IPS-NIHi11 (cell line): Measurements from ENCODE around the gene STK11.
A peak's percentile ranks its signal among the peaks of the same experiment; 100 is the strongest.
"Not testable (repeated sequence)": the region's sequence is repeated elsewhere in the genome, so short reads cannot be mapped to it uniquely, and the experiment has no call there.

Source experiments
- DNase-seq: peaks from one replicate; pipeline ENCODE4 v3.0.0; 2012; ENCODE audit warnings: mixed read lengths, low spot score

STK11 gene

DNA sequence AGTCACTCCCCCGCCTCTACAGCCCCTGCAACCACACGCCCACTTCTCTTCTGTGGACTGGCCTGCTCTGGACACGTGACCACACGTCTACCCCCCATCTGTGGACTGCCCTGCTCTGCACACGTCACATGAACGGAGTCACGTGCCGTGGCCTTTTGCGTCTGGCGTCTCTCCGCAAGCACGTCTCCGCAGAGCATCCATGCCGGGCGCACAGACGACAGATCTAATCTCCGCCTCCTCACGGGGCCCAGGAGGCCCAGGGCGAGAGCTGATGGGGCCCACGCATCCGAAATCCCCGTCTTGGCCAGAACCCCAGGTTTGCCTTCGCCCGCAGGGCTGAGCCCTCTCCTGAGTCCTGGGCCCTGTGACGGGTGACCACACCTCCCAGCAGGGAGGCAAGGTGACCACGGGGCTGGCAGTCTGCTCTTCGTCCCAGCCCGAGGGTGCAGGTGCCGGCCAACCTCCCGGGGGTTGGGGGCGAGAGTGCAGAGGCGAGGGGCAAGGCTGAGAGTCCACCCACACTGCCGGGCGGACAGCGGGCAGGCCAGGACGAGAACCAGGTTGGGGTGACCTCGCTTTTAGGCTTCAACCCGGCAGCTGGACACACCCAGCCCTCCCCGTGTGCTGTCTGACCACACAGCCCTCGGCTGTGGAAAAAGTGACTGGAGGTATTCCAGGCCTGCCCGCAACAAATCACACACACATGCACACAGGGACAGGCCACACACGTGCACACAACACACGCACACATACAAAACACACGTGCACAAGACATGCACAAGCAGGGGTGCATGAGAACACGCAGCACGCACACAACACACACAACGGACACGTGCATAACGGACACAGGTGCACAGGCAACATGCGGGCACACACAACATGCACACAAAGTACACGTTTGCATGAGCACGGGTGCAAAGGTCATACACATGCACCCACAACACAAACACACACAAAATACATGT, 35.4 kb upstream of the STK11 start:
- DNase-seq = peak; percentile 12

DNA sequence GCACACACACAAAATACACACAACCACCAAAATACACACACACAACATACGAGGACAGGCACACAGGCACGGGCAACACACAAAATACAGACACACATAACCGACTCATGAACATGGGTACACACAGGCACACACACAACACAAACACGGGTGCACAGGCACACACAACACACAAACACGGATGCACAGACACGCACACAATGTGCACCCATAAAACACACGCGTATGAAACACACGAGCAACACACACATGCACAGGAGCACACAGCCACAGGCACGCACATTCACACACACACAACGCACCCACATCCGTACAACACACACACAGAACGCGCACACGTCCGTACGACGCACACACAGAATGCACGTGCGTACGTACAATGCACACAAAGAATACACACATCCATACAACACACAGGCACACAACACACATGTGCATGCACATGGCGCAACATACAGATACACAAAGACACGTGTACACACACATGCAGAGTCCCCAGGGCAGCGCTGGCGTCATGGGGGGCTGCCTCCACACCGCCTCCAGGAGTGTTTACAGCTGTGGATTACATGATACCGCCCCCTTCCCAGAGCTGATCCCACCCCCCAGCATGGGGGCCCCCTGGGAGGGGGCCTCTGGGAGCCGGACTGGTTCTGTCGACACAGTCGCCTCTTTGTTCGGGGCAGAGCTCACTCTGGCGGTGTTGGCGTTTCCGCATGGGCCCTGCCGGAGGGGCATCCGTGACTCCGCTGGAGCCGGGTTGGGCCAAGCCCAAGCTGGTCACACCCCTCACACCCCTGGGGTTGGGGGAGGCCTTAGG, 34.4 kb upstream of the STK11 start:
- DNase-seq = no peak

DNA sequence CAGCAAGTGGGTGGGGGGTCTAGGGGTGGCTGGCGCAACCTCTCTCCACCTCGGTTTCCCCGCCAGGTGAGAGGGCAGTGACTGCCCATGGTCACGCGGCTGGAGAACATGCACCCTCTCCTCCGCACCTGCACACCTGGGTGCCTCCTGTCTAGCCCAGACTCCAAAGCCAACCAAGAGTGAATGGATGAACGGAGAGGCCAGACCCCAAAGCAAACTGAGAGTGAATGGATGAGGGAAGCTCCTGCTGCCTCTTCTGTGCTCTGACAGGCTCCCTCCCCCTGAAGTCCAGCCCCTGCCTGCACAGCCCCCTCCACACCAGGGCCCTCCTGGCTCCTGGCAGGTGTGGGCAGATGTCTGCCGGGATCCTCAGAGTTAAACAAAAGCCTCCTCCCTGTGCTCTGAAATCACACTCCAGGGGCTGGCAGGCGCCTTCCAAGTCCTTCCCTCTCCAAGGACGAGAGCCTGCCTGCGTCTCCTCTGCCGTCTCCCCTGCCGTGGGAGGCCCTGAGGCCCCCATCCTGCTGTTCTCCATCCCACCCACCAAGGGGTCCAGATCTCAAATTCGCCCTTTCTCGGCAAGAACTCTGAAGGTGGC, 33.7 kb upstream of the STK11 start:
- peak; percentile 28 for DNase-seq

DNA sequence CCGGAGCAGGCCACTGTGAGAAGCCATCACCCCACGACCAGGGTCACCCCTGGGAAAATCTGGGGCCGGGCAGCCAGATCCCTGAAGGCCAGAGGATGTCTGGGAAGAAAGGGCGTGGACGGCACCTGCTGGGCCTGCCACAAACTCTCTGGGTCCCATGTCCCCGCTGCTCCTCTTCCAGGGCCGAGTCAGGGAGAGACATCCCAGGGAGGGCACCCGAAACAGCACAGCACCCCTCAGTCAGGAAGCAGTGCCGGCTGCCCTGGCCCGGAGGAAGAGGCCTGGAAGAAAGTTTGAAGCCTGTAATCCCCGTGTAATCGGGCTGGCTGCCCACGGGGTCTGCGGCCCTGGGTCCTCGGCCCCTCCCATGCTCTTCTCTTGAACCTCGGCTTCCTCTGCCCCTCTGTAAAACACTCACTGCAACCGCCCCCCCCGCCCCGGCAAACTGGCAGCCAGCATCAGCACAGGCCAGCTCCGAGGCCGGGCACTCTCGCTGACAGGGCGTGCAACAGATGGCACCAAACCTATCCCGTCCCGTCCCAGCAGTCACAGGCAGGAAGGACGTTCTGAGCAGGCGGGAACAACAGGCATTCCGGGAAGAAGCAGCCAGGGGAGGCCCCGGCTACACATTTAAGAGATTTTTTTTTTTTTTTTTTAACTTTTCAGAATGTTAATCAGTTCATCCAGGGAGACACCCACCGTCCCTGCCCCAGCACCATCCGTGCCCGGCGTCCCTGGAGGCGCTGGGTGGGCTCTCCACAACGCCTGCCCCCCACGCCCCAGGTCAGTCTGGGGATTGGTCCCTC, 33.0 kb upstream of the STK11 start:
- peak; percentile 46 for DNase-seq

DNA sequence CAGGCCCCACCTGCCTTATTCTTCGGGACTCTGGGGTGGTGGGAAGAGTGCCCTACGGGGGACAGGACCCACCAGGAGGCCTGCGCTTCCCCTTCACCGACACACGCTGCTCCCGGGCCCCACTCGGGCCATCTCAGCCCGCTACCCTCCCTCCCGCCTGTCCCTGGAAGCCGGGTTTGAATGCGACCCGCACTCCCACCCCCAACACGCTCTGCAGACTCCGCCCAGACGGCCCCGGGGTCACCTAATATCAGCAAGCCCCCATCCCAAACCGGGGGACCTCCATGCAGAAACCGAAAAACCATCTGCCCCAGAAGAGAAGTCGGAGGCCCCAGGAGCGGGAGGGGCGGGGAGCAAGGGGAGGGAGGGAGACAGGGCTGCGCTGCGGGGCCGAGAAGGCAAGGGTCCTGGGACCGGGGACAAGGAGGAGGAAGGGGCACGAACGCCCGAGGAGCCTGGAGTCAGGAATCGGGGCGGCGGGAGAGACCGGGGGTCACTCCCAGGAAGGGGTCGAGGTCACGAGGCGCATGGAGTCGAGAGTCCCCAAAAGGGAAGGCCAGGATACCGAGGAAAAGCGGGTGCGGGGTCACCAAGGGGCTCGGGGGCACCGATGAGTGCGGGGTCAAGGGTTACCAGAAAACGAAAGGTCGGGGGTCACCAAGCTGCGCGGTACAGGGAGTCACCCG, 32.3 kb upstream of the STK11 start:
- peak; percentile 37 for DNase-seq

DNA sequence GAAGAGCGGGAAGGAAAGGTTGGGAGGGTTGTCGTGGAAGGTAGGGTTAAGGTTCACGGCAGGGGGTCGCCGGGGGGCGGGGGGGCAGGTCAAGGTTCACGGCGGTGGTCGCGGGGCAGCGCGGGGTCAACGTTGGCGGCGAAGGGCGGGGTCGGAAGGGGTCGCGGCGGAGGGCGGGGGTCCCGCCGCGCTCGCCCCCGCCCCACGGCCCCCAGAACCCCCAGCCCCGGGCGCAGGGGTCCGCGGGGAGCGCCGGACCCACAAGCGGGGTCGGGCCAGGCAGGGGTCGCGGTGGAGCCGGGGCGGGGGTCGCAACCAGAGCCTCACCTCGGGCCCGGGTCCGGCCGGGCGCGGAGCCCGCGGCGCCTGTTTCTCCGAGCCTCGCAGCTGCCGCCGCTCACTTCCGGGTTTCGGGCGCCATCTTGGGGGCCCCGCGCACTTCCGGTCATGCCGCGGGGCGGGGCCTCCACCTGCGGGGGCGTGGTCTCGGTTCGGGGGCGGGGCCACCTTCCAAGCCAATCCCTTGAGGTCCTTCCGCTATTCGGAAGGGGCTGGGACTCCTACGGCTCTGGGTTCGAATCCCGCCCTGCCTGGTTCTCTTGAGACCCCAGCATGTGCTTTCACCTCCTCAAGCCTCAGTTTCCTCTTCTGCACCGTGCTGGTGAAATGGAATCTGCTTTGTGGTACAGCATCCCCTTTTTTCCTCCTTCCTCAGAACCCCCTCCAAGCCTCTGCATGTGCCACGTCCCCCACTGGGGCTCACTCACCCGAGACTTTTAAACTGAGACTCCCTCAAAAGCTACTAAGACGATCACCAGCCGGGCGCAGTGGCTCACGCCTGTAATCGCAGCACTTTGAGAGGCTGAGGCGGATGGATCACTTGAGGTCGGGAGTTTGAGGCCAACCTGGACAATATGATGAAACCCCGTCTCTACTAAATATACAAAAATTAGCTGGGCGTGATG, 31.5 kb upstream of the STK11 start, which contains the start of gene SBNO2:
SBNO2 (minus strand) TSS at position 424 of the 965 bp plus-strand sequence. CDS start 19,992 bp downstream, outside the sequence.
- peak; percentile 99 for DNase-seq

DNA sequence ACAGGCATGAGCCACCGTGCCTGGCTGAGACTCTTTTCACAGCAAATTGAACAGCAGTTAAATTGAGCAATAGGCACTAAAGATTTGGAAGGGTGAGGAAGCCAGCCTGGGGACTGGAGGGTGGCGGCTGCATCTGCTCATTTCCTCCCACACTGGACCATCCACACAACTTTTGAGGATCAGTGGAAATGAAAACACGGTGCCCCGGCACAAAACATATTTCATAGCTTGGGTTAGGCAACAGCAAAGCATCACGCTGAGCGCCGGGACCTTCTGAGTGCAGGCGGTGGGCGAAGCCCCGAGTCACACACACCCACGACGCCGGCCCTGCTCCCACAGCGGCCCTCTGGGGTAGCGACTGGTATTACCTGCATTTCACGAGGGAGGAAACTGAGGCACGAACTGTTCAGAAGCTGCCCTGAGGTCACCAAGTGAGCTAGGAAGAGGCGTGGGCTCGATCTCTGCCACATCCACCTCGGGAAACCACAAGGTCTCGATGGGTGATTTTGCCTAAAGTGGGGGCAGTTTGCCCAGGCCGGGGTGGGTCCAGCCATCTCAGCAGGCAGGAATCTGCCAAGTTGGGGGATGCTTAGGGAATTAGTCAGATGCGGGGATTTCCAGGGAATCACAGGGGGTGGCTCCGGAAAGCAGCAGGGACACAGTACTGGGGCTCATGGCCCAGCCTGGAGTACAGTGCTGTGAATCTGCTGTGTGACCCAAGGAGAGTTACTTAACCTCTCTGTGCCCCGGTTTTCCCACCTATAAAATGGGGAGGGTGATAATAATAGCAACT, 28.1 kb upstream of the STK11 start:
- no peak for DNase-seq

DNA sequence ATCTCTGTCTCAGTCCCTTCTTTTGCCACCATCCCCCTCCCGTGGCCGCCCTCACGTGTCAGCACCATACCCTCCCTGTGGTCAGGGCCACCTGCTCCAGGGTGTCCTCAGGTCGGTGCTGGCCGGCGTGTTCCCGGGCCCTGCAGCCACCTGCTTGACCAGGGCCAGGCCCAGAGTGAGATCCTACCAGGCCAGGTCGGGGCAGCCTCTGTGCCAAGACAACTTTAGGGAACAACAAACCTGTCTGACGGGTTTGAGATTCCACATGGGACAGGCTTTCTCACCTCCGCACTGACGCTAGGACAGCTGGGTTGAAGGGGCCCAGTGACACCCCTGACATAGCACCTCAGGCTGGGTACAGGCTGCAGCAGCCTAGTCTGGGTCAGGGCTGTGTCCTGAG, 24.0 kb upstream of the STK11 start:
- DNase-seq = peak; percentile 41

DNA sequence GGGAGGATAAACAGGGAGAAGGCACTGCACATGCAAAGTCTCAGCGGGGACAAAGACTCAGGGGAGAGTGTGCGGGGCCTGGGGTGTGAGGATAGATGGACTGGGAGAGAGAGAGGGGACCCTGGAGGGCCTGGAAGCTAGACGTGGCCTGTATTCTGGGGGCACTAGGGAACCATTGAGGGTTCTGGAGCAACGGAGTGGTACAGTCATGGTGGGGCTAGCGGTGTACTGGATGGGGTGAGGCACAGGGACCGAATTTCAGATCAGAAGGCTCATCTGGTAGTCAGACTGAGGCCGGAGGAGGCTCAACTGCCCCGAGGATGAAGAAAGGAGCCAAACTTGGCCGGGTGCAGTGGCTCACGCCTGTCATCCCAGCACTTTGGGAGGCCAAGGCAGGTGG, 23.5 kb upstream of the STK11 start:
- DNase-seq = no peak

DNA sequence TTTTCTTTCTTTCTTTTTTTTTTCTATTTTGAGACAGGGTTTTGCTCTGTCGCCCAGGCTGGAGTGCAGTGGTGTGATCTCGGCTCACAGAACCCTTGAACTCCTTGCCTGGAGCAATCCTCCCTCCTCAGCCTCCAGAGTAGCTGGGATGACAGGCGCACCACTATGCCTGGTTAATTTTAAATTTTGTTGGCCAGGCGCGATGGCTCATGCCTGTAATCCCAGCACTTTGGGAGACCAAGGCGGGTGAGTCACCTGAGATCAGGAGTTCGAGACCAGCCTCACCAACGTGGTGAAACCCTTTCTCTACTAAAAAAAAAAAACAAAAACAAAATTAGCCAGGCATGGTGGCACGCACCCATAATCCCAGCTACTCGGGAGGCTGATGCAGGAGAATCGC, 22.9 kb upstream of the STK11 start:
- DNase-seq = no peak

DNA sequence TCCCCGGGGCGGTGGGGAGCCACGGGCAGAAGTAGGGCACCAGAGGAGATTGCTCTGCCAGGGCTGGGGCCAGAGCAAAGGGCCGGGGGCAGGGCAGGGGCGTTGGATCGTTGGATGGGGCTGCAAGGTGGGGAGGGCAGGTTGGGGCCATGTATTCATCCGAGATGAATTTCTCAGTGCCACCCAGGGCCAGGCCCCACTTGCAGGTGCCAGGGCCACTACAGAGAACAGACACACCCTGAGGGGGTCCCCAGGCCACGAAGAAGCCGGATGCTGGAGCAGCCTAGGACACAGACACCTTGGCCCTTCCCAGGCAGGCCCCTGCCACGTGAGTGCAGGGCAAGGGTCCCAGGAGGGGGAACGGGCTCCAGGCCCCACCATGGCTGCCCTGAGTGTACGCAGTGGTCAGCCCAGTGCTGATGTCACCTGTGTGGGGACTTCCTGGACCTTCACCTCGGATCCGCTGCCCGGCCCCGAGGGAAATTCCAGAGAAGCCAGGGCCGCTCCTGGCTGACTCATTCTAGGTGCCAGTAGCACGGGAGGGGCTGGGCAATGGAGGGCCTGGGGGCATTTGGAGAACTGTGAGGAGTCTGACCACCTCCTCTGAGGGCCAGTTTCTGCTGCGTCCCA, 21.9 kb upstream of the STK11 start:
- DNase-seq = peak; percentile 24

DNA sequence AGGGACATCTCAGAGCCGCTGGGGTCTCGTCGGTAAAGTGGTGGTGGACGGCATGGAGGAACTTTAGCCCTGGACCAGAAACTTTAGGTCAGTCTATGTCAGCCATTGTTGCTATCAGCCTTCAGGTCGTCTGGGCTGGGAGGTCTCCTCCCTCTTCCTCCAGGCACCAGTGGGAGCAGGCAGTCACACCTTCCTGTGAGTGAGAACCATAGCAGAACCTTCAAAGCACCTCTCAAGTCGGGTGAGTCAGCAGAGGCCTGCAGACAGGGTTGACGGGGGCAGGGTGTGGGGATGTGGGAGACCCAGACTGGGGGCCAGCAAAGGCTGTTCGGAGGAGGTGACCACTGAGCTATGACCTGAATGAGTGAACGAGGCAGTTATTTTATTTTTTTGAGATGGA, 16.2 kb upstream of the STK11 start:
- DNase-seq = no peak

DNA sequence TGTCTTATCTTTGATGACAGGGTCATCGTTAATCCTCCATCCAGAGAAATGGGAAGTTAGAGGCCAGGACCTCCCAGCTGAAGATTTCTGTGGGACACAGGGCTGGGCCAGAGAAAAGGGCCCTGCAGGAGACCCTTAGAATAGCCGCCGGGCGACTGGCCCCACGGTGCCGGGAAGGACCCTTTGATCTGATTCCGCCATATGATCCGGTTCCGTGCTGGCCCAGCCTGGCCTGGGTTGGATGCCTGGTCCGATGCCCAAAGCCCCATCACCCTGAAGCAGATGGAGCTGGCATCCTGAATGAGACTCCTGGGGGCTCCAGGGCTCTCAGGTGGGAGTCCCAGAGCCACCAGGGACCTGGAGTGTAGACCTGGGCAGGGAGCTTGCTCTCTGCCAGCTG, 6.0 kb upstream of the STK11 start:
- DNase-seq = no peak

DNA sequence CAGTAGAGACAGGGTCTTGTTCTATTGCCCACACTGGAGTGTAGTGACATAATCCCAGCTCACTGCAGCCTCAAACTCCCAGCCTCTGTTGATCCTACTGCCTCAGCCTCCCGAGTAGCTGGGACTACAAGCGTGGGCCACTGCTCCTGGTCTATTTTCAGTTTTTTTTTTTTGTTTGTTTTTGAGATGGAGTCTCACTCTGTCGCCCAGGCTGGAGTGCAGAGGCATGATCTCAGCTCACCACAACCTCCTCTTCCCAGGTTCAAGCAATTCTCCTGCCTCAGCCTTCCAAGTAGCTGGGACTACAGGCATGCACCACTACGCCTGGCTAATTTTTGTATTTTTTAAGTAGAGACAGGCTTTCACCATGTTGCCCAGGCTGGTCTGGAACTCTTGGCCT, 5.0 kb upstream of the STK11 start:
- not testable (repeated sequence) for DNase-seq

DNA sequence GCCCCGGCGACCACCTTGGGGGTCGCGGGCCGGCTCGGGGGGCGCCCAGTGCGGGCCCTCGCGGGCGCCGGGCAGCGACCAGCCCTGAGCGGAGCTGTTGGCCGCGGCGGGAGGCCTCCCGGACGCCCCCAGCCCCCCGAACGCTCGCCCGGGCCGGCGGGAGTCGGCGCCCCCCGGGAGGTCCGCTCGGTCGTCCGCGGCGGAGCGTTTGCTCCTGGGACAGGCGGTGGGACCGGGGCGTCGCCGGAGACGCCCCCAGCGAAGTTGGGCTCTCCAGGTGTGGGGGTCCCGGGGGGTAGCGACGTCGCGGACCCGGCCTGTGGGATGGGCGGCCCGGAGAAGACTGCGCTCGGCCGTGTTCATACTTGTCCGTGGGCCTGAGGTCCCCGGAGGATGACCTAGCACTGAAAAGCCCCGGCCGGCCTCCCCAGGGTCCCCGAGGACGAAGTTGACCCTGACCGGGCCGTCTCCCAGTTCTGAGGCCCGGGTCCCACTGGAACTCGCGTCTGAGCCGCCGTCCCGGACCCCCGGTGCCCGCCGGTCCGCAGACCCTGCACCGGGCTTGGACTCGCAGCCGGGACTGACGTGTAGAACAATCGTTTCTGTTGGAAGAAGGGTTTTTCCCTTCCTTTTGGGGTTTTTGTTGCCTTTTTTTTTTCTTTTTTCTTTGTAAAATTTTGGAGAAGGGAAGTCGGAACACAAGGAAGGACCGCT, 729 bp downstream of the STK11 start:
- peak; percentile 51 for DNase-seq

DNA sequence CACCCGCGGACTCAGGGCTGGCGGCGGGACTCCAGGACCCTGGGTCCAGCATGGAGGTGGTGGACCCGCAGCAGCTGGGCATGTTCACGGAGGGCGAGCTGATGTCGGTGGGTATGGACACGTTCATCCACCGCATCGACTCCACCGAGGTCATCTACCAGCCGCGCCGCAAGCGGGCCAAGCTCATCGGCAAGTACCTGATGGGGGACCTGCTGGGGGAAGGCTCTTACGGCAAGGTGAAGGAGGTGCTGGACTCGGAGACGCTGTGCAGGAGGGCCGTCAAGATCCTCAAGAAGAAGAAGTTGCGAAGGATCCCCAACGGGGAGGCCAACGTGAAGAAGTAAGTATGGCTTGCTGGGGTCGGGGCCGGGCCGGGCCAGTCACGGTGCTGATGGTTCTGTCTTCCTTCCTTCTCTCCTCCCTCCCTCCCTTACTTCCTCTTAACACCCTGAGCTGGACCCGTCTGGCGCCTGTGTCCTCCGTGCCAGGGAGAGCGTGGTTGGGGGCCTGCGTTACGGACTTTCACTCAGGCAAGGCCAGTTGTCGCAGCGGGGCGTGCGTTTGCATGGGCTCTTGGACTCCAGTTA, 1.4 kb downstream of the STK11 start:
- DNase-seq = no peak

DNA sequence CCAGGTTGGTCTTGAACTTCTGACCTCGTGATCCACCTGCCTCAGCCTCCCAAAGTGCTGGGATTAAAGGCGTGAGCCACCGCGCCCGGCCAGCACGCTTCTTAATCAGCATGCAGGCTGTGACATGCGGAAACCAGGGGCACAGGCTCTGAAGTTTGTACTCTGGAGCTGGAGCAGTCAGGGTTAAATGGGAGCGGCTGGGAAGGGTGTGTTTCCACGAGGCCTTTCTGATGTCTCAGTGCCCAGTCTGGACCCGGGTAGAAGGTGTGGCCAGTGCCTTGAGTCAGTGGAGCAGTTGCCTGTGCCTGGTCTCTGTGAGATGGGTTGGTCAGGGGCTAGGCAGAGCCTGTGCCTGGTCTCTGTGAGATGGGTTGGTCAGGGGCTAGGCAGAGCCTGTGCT, 3.3 kb downstream of the STK11 start:
- DNase-seq = not testable (repeated sequence)

DNA sequence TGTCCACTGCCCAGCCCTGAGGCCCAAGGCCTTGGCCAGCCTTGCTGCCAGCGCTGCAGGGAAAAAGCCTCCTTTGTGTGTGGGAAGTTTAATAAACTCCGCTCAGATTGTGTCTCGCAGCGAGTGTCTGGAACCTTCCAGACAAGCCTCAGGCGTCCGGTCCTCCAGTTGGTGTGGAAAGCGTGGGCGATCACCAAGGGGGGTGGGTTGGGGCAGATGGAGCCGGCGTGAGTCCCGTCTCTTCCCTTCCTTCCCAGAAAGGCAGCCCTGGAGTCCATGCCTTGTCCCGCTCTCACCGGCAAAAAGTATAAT, 4.6 kb downstream of the STK11 start:
- DNase-seq = no peak
